Neuronal stem cell (in vitro differentiated cells): ENCODE results near the gene ARHGAP18.

Experiments used
- DNase-seq: peaks from one replicate; pipeline ENCODE4 v3.0.0-alpha.2; 2013; ENCODE audit warnings: low spot score
- H2AFZ ChIP-seq: one replicate; pipeline ENCODE4 v1.6.1; 2013; ENCODE audit warnings: mild to moderate bottlenecking, low read length, inconsistent platforms
- H2AK5ac ChIP-seq: 2 replicates; pipeline ENCODE4 v1.6.1; 2013; ENCODE audit warnings: low read depth, mild to moderate bottlenecking, inconsistent platforms, low read length, moderate library complexity, mixed read lengths
- H2BK120ac ChIP-seq: 2 replicates; pipeline ENCODE4 v1.6.1; 2013; ENCODE audit warnings: low read depth, mild to moderate bottlenecking, inconsistent platforms, low read length, moderate library complexity, mixed read lengths
- H2BK12ac ChIP-seq: one replicate; pipeline ENCODE4 v1.6.1; 2013; ENCODE audit warnings: low read length, inconsistent platforms
- H2BK15ac ChIP-seq: 2 replicates; pipeline ENCODE4 v1.6.1; 2013; ENCODE audit warnings: mild to moderate bottlenecking, low read length, inconsistent platforms, mixed read lengths
- H2BK5ac ChIP-seq: one replicate; pipeline ENCODE4 v1.6.1; 2013; ENCODE audit warnings: inconsistent platforms, mild to moderate bottlenecking, low read length, moderate library complexity
- H3K14ac ChIP-seq: one replicate; pipeline ENCODE4 v1.6.1; 2013; ENCODE audit warnings: low read length, inconsistent platforms
- H3K18ac ChIP-seq: 2 replicates; pipeline ENCODE4 v1.6.1; 2013; ENCODE audit warnings: low read length, inconsistent platforms
- H3K23ac ChIP-seq: 2 replicates; pipeline ENCODE4 v1.6.1; 2013; ENCODE audit warnings: low read depth, mild to moderate bottlenecking, mixed read lengths, low read length, inconsistent platforms; ENCODE audit not compliant: poor library complexity
- H3K27ac ChIP-seq: replicated peaks from 3 replicates; pipeline ENCODE4 v1.5.1; 2013; ENCODE audit warnings: low read length, inconsistent platforms
- H3K27me3 ChIP-seq, 3 experiments: 2 replicates each; pipeline ENCODE4 v1.6.1; 2013; ENCODE audit warnings: low read length in 3 of 3, mild to moderate bottlenecking in 2 of 3, inconsistent platforms in 1 of 3, low read depth in 1 of 3, mixed read lengths in 1 of 3, moderate library complexity in 1 of 3; ENCODE audit not compliant: control insufficient read depth in 3 of 3, insufficient read depth in 3 of 3
- H3K36me3 ChIP-seq, 2 donors: replicated peaks in 1 of 2; 2 replicates each; pipeline ENCODE4 v1.6.1; 2013; ENCODE audit warnings: low read length in 2 of 2; ENCODE audit not compliant: control insufficient read depth in 2 of 2, insufficient read depth in 2 of 2
- H3K4ac ChIP-seq: 2 replicates; pipeline ENCODE4 v1.6.1; 2013; ENCODE audit warnings: inconsistent platforms, mild to moderate bottlenecking, low read length, moderate library complexity
- H3K4me1 ChIP-seq, 2 donors: 1 replicate in 1 of 2; 2 replicates in 1 of 2; pipeline ENCODE4 v1.6.1; 2013; ENCODE audit warnings: low read length in 2 of 2, low read depth in 1 of 2; ENCODE audit not compliant: control insufficient read depth in 2 of 2, insufficient read depth in 1 of 2
- H3K4me2 ChIP-seq: one replicate; pipeline ENCODE4 v1.6.1; 2013; ENCODE audit warnings: mild to moderate bottlenecking, low read length, inconsistent platforms; ENCODE audit not compliant: insufficient read depth, poor library complexity, severe bottlenecking
- H3K4me3 ChIP-seq, 2 donors: 2 replicates each; pipeline ENCODE4 v1.5.1; 2013; ENCODE audit warnings: low read length in 2 of 2, mild to moderate bottlenecking in 2 of 2, inconsistent platforms in 1 of 2, moderate library complexity in 1 of 2
- H3K79me1 ChIP-seq: one replicate; pipeline ENCODE4 v1.6.1; 2013; ENCODE audit warnings: low read depth, mild to moderate bottlenecking, inconsistent platforms, low read length, moderate library complexity
- H3K9ac ChIP-seq: one replicate; pipeline ENCODE4 v1.6.1; 2013; ENCODE audit warnings: mild to moderate bottlenecking, low read depth, low read length, inconsistent platforms; ENCODE audit not compliant: poor library complexity
- H3K9me3 ChIP-seq, 2 donors: replicated peaks in 1 of 2; 2 replicates each; pipeline versions ENCODE3 to v1.6.1; 2013; ENCODE audit warnings: low read length in 2 of 2, mild to moderate bottlenecking in 2 of 2, inconsistent platforms in 1 of 2, low read depth in 1 of 2, mixed read lengths in 1 of 2, moderate library complexity in 1 of 2; ENCODE audit not compliant: control insufficient read depth in 2 of 2, insufficient read depth in 1 of 2
- H4K8ac ChIP-seq: one replicate; pipeline ENCODE4 v1.6.1; 2013; ENCODE audit warnings: low read depth, mild to moderate bottlenecking, inconsistent platforms, low read length, moderate library complexity
- H4K91ac ChIP-seq: one replicate; pipeline ENCODE4 v1.6.1; 2013; ENCODE audit warnings: low read length, low read depth, mild to moderate bottlenecking, inconsistent platforms; ENCODE audit not compliant: poor library complexity
- WGBS, 2 donors: extraction: QIAGEN DNeasy Blood & Tissue Kit; methylation state at CpG; one replicate each; pipeline ENCODE4 v1.1.7; 2013; ENCODE audit warnings: missing lambda C conversion rate in 2 of 2, mixed read lengths in 1 of 2; ENCODE audit not compliant: insufficient read length in 2 of 2, insufficient replicate concordance in 1 of 2; ENCODE audit errors: extremely low coverage in 2 of 2; 5-methylcytosine and 5-hydroxymethylcytosine counted together

ARHGAP18 gene

GRCh38 chr6:129655334-129655733 is 54.6 kb downstream of the ARHGAP18 start:
- no peak overlapping the region for H3K9ac ChIP-seq
- no peak overlapping the region for H3K14ac ChIP-seq
- no peak overlapping the region for H2AK5ac ChIP-seq
- no peak overlapping the region for H3K4me3 ChIP-seq
- H3K27me3 ChIP-seq, result no peaks in the 10 kb centered on the region
- H2BK5ac ChIP-seq, result no peak overlapping the region
- no peak overlapping the region for H2AFZ ChIP-seq
- H2BK12ac ChIP-seq, result no peak overlapping the region
- no peak overlapping the region for H3K18ac ChIP-seq
- H3K27ac ChIP-seq, result no peak overlapping the region
- H2BK120ac ChIP-seq, result no peak overlapping the region
- no peaks in the 10 kb centered on the region for H3K9me3 ChIP-seq
- no peaks in the 10 kb centered on the region for H3K79me1 ChIP-seq
- H3K4me1 ChIP-seq, result peaks cover 2% of the 10 kb centered on the region in 2 donors
- H3K4me2 ChIP-seq, result no peak overlapping the region
- no peak overlapping the region for H3K4ac ChIP-seq
- WGBS, 2 donors, result no CpG with 5 or more reads among the region's 1 CpG
- no peak overlapping the region for H4K91ac ChIP-seq
- H3K23ac ChIP-seq, result no peak overlapping the region
- no peak for DNase-seq
- H4K8ac ChIP-seq, result no peak overlapping the region
- no peaks in the 10 kb centered on the region for H3K36me3 ChIP-seq
- no peak overlapping the region for H2BK15ac ChIP-seq

- H2AK5ac ChIP-seq, result no peak overlapping the region
- H2BK5ac ChIP-seq, result no peak overlapping the region
- no peak overlapping the region for H3K18ac ChIP-seq
- H2BK12ac ChIP-seq, result no peak overlapping the region
- WGBS, 2 donors, result no CpG with 5 or more reads among the region's 2 CpGs
- H3K27me3 ChIP-seq, result no peaks in the 10 kb centered on the region
- no peak overlapping the region for H2BK15ac ChIP-seq
- no peak overlapping the region for H2BK120ac ChIP-seq
- H3K14ac ChIP-seq, result no peak overlapping the region
- no peak overlapping the region for H3K9ac ChIP-seq
- H4K8ac ChIP-seq, result no peak overlapping the region
- no peak overlapping the region for H3K23ac ChIP-seq
- no peak for DNase-seq
- no peak overlapping the region for H4K91ac ChIP-seq
- H3K27ac ChIP-seq, result no peak overlapping the region
- no peaks in the 10 kb centered on the region for H3K9me3 ChIP-seq
- H3K4me3 ChIP-seq, result no peak overlapping the region
- H3K79me1 ChIP-seq, result no peaks in the 10 kb centered on the region
- peaks cover 0 to 2% of the 10 kb centered on the region in 2 donors for H3K4me1 ChIP-seq
- no peak overlapping the region for H3K4me2 ChIP-seq
- H2AFZ ChIP-seq, result no peak overlapping the region
- no peaks in the 10 kb centered on the region for H3K36me3 ChIP-seq
- H3K4ac ChIP-seq, result no peak overlapping the region
Observed at GRCh38 chr6:129653746-129654145, 56.2 kb downstream of the ARHGAP18 start.

GRCh38 chr6:129653229-129653628 is 56.7 kb downstream of the ARHGAP18 start:
- Histone ChIP-seq H3K4ac (no peak overlapping the region), H3K4me1 (peaks cover 0 to 2% of the 10 kb centered on the region in 2 donors), H2AFZ (no peak overlapping the region), H3K36me3 (no peaks in the 10 kb centered on the region), H2BK120ac (no peak overlapping the region), H3K27me3 (no peaks in the 10 kb centered on the region), H3K14ac (no peak overlapping the region), H3K4me3 (no peak overlapping the region), H3K27ac (no peak overlapping the region), H3K9ac (no peak overlapping the region), H2AK5ac (no peak overlapping the region), H2BK12ac (no peak overlapping the region), H4K91ac (no peak overlapping the region), H3K79me1 (no peaks in the 10 kb centered on the region), H3K18ac (no peak overlapping the region), H3K9me3 (no peaks in the 10 kb centered on the region), H4K8ac (no peak overlapping the region), H3K4me2 (no peak overlapping the region), H2BK15ac (no peak overlapping the region), H2BK5ac (no peak overlapping the region), H3K23ac (no peak overlapping the region)
- no CpG with 5 or more reads among the region's 2 CpGs for WGBS, 2 donors
- DNase-seq, result no peak

- no CpG with 5 or more reads among the region's 2 CpGs for WGBS, 2 donors
Observed at GRCh38 chr6:129651291-129651691, 58.7 kb downstream of the ARHGAP18 start.

More at GRCh38 chr6:129651291-129651691, 58.7 kb downstream of the ARHGAP18 start:
- Histone ChIP-seq H2BK120ac (no peak overlapping the region), H2BK12ac (no peak overlapping the region), H3K4me2 (no peak overlapping the region), H3K18ac (no peak overlapping the region), H3K9me3 (no peaks in the 10 kb centered on the region), H2AFZ (no peak overlapping the region), H3K14ac (no peak overlapping the region), H3K27ac (no peak overlapping the region), H3K4me3 (no peak overlapping the region), H2BK5ac (no peak overlapping the region), H3K36me3 (no peaks in the 10 kb centered on the region), H3K4me1 (no peaks in the 10 kb centered on the region), H4K8ac (no peak overlapping the region), H3K27me3 (no peaks in the 10 kb centered on the region), H3K79me1 (no peaks in the 10 kb centered on the region), H2AK5ac (no peak overlapping the region), H3K4ac (no peak overlapping the region), H3K23ac (no peak overlapping the region), H4K91ac (no peak overlapping the region), H2BK15ac (no peak overlapping the region), H3K9ac (no peak overlapping the region)
- no peak for DNase-seq
